HepG2 (cell line): Measurements from ENCODE around the gene NUDT22. TPM values are rescaled to one million over a fixed set of nuclear protein-coding genes. Genes with fewer than 3 reads are reported as not detected.

Experiments used
- CTCF ChIP-seq: sonication (generic); formaldehyde crosslinking; IDR thresholded peaks from 2 replicates; pipeline ENCODE4 v1.5.0; 2020; ENCODE audit warnings: mild to moderate bottlenecking, missing genetic modification reagents, moderate library complexity
- FOXA1 ChIP-seq, 2 experiments: fragments of 450-650 bp in 1 of 2; sonication (generic) in 1 of 2; formaldehyde crosslinking in 1 of 2; IDR thresholded peaks; 2 replicates each; pipeline versions ENCODE4 v1.4.0 to v1.6.1; 2016 to 2020; ENCODE audit warnings: missing genetic modification reagents in 1 of 2
- NFYB ChIP-seq: sonication (generic); formaldehyde crosslinking; IDR thresholded peaks from 2 replicates; pipeline ENCODE4 v1.4.0; 2020; ENCODE audit warnings: missing genetic modification reagents
- POLR2G ChIP-seq: fragments of 200-400 bp; formaldehyde crosslinking; IDR thresholded peaks from 2 replicates; pipeline ENCODE4 v1.6.1; 2018; ENCODE audit warnings: mild to moderate bottlenecking, low read depth, low read length, moderate library complexity
- PPARG ChIP-seq: conservative IDR thresholded peaks from 2 replicates; pipeline ENCODE4 v1.6.1; 2016; ENCODE audit warnings: missing biosample characterization, missing genetic modification reagents
- SRSF9 ChIP-seq: fragments of 200-400 bp; formaldehyde crosslinking; IDR thresholded peaks from 2 replicates; pipeline ENCODE4 v1.6.1; 2018; ENCODE audit warnings: borderline replicate concordance, mild to moderate bottlenecking, low read depth, low read length; ENCODE audit not compliant: insufficient read depth, poor library complexity, severe bottlenecking
- TIGD3 ChIP-seq: sonication (generic); formaldehyde crosslinking; IDR thresholded peaks from 2 replicates; pipeline ENCODE4 v1.5.1; 2020; ENCODE audit warnings: mild to moderate bottlenecking, missing genetic modification reagents, borderline replicate concordance
- ZBTB4 ChIP-seq: sonication (generic); formaldehyde crosslinking; IDR thresholded peaks from 2 replicates; pipeline ENCODE4 v1.4.0; 2020; ENCODE audit warnings: missing genetic modification reagents, mild to moderate bottlenecking, borderline replicate concordance
- ZBTB7B ChIP-seq: sonication (generic); formaldehyde crosslinking; IDR thresholded peaks from 2 replicates; pipeline ENCODE4 v1.4.0; 2020; ENCODE audit warnings: missing genetic modification reagents
- ZFP90 ChIP-seq: sonication (generic); formaldehyde crosslinking; IDR thresholded peaks from 2 replicates; pipeline ENCODE4 v1.8.0; 2022; ENCODE audit warnings: missing genetic modification reagents, mild to moderate bottlenecking, inconsistent platforms, borderline replicate concordance
- ZNF121 ChIP-seq: sonication (generic); formaldehyde crosslinking; IDR thresholded peaks from 2 replicates; pipeline ENCODE4 v1.5.0; 2020; ENCODE audit warnings: mild to moderate bottlenecking, missing genetic modification reagents
- ZNF274 ChIP-seq: sonication (generic); formaldehyde crosslinking; IDR thresholded peaks from 2 replicates; pipeline ENCODE4 v1.5.1; 2020; ENCODE audit warnings: mild to moderate bottlenecking, missing genetic modification reagents
- ZNF629 ChIP-seq: sonication (generic); formaldehyde crosslinking; conservative IDR thresholded peaks from 2 replicates; pipeline ENCODE4 v1.5.0; 2020; ENCODE audit warnings: missing genetic modification reagents
- ZNF776 ChIP-seq: sonication (generic); formaldehyde crosslinking; IDR thresholded peaks from 2 replicates; pipeline ENCODE4 v1.4.0; 2020; ENCODE audit warnings: mild to moderate bottlenecking, missing genetic modification reagents
- ZXDC ChIP-seq: sonication (generic); formaldehyde crosslinking; IDR thresholded peaks from 2 replicates; pipeline ENCODE4 v1.5.0; 2020; ENCODE audit warnings: mild to moderate bottlenecking, missing genetic modification reagents
- polyA plus RNA-seq, 8 experiments: library from polyadenylated mRNA; depleted of rRNA in 3 of 8; stranded (reverse) in 7 of 8; unstranded in 1 of 8; fragments of >200 nt; fragmentation: Illumina TruSeq in 4 of 8; extraction: Trizol in 4 of 8; gene quantifications; 2 replicates each; pipeline versions ENCODE4 v1.2.1 to v1.2.3, GENCODE V29; 2011 to 2016; ENCODE audit warnings: low read depth in 4 of 8, missing spikeins in 1 of 8, mixed read lengths in 1 of 8; ENCODE audit not compliant: insufficient read depth in 1 of 8
- total RNA-seq, 5 experiments: library from RNA; depleted of rRNA; stranded (reverse); fragments of >200 nt; fragmentation: Illumina TruSeq; extraction: Trizol; gene quantifications; 2 replicates each; pipeline ENCODE4 v1.2.3, GENCODE V29; 2016; ENCODE audit warnings: low read depth in 1 of 5
- TF ChIP-seq, protein P1 (sequence below): IDR thresholded peaks from 2 replicates; pipeline ENCODE4 v1.6.1; 2016; ENCODE audit warnings: low read depth, borderline replicate concordance
- TF ChIP-seq, protein P2 (sequence below): sonication (generic); formaldehyde crosslinking; IDR thresholded peaks from 2 replicates; pipeline ENCODE4 v1.4.0; 2020; ENCODE audit warnings: missing genetic modification reagents

The NUDT22 gene
- total and polyA plus RNA-seq, 2 of the 13 experiments (the other 11 are each of a cell fraction or from before 2014, with no cell fraction given), result 33.5 to 39.8 TPM

DNA sequence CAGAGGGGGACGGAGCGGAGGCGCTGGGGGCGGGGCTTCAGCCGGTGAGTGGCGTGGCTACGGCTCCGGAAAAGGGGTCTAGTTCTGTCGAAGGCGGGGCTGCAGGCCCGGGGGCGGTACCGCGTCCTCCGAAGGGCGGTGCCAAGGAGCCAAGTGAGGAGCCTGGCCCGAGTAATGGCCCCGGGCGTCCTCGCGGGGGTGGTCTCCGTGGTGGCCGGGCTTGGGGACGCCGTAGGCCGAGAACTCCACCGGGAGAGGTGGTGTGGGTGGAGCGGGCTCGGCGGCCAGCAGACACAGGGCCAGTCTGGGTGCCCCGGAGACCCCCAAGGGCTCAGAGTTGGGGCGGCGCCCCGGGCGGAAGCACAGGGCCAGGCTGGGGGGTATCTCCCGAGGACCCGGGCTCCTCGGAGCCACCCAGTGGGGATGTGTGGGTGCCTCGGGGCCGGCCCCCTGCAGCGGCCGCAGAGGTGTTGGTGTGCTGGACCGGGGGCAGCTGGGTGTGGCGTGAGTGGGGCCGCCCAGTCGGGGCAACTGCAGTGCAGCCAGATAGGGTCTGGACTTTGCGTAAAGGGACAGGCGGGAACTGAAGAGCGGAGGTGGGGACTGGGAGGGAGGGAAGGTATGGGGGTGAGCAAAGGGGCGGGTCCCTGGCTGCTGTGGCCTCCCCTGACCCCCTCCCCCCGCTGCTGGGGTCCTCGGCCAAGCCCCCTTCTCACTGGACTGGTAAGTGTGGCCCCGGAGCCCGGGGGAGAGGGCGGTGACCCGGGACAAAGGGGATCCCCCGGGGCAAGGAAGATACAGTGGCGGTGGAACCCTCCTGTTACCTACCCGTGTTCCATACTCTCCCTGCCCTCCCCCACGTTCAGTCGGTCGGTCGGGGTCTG, 15.7 kb downstream of the NUDT22 start (continued):
- TF ChIP-seq ZBTB7B (CRISPR knock-in tag), result peak; percentile 42; the same call in 1 of the 2 replicates
- TF ChIP-seq POLR2G, result 0 out of 2 replicates have a peak, but pooled peaks have one; percentile 39
- TF ChIP-seq ZBTB4 (CRISPR knock-in tag), result no peak
- no peak; the same call in 1 of the 2 replicates for TF ChIP-seq ZNF274
- TF ChIP-seq ZXDC (CRISPR knock-in tag), result no peak
- peak; percentile 65 for TF ChIP-seq NFYB (CRISPR knock-in tag)
- no peak for TF ChIP-seq ZNF121
- TF ChIP-seq, protein P1, sequence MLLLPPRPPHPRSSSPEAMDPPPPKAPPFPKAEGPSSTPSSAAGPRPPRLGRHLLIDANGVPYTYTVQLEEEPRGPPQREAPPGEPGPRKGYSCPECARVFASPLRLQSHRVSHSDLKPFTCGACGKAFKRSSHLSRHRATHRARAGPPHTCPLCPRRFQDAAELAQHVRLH (CRISPR knock-in tag), result 0 out of 2 replicates have a peak, but pooled peaks have one; percentile 26
- TF ChIP-seq, protein P2, sequence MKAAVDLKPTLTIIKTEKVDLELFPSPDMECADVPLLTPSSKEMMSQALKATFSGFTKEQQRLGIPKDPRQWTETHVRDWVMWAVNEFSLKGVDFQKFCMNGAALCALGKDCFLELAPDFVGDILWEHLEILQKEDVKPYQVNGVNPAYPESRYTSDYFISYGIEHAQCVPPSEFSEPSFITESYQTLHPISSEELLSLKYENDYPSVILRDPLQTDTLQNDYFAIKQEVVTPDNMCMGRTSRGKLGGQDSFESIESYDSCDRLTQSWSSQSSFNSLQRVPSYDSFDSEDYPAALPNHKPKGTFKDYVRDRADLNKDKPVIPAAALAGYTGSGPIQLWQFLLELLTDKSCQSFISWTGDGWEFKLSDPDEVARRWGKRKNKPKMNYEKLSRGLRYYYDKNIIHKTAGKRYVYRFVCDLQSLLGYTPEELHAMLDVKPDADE (CRISPR knock-in tag), result no peak
- no peak for TF ChIP-seq TIGD3 (CRISPR knock-in tag)
- peak; percentile 55 for TF ChIP-seq ZNF776
- TF ChIP-seq ZNF629 (CRISPR knock-in tag), result peak; percentile 83
- no peak for TF ChIP-seq CTCF (CRISPR knock-in tag)
- no peak for TF ChIP-seq ZFP90 (CRISPR knock-in tag)
- TF ChIP-seq FOXA1 (IDR thresholded peaks at IDR 0.05), result no peak
- no peak for TF ChIP-seq FOXA1 (CRISPR knock-in tag; IDR thresholded peaks at IDR 0.05)
- TF ChIP-seq SRSF9, result no peak
- no peak for TF ChIP-seq PPARG (CRISPR knock-in tag)
